ENCODE data around the gene EXOSC3. TPM values are rescaled to one million over a fixed set of nuclear protein-coding genes. Genes with fewer than 3 reads are reported as not detected.
"Not testable (repeated sequence)": the region's sequence is repeated elsewhere in the genome, so short reads cannot be mapped to it uniquely, and the experiment has no call there.

The EXOSC3 gene
- total RNA-seq, 1 experiment from 2014 or later: 81.0 TPM

- no peak overlapping the region for H3K27ac Mint-ChIP-seq
- no peaks in the 10 kb centered on the region for H3K4me1 Mint-ChIP-seq
- H3K79me1 ChIP-seq (ENCODE audit: insufficient read depth, low read depth, low read length, poor library complexity, severe bottlenecking): no peaks in the 10 kb centered on the region
- no peak overlapping the region for H3K14ac ChIP-seq (ENCODE audit: insufficient read depth, low read length)
- H3K27ac ChIP-seq (ENCODE audit: insufficient read length, low read depth, low read length): no peak overlapping the region
- no peak overlapping the region for H2AK5ac ChIP-seq (ENCODE audit: insufficient read length, low read length)
- no peaks in the 10 kb centered on the region for H3K4me1 ChIP-seq (ENCODE audit: insufficient read depth, low read length)
- no peak overlapping the region for H2BK12ac ChIP-seq (ENCODE audit: insufficient read length, low read depth, low read length)
- no CpG with 5 or more reads among the region's 5 CpGs for whole genome bisulfite sequencing (ENCODE audit: extremely low coverage, insufficient read length, low lambda C conversion rate)
- peaks cover 3 to 4% of the 10 kb centered on the region in 2 experiments; a peak in 2 of 5 replicates for H3K9me3 Mint-ChIP-seq
- H3K9me3 ChIP-seq (ENCODE audit: control insufficient read depth, low read depth, low read length): no peaks in the 10 kb centered on the region
- H3K27me3 ChIP-seq (ENCODE audit: insufficient read depth, low read length): no peaks in the 10 kb centered on the region
- no peak overlapping the region for H3K4me2 ChIP-seq (ENCODE audit: insufficient read depth, insufficient read length, low read length)
- no peak overlapping the region for H3K23ac ChIP-seq (ENCODE audit: insufficient read length, low read depth, low read length)
- no peak overlapping the region for H2BK120ac ChIP-seq (ENCODE audit: low read depth, low read length, poor library complexity, severe bottlenecking)
- H2BK5ac ChIP-seq (ENCODE audit: insufficient read length, low read length): no peak overlapping the region
- H3K4ac ChIP-seq (ENCODE audit: low read depth, low read length): no peak overlapping the region
- no peak overlapping the region for H3K4me3 Mint-ChIP-seq
- H4K20me1 ChIP-seq (ENCODE audit: control insufficient read depth, insufficient read depth, insufficient read length): no peaks in the 10 kb centered on the region
- no peak overlapping the region for H2BK20ac ChIP-seq (ENCODE audit: low read depth, low read length, poor library complexity, severe bottlenecking)
- H4K91ac ChIP-seq (ENCODE audit: insufficient read length, low read depth, low read length): no peak overlapping the region
- no peak for DNase-seq
- H3K27me3 Mint-ChIP-seq (ENCODE audit: low read depth): no peaks in the 10 kb centered on the region
- peaks cover 6 to 19% (median 13%) of the 10 kb centered on the region in 3 experiments for H3K36me3 Mint-ChIP-seq (ENCODE audit: insufficient read depth in 1 of 3, low read depth in 3 of 3)
- H3K56ac ChIP-seq (ENCODE audit: insufficient read length, low read depth, low read length): no peak overlapping the region
- H4K5ac ChIP-seq (ENCODE audit: insufficient read length, low read depth, low read length): no peak overlapping the region
- H2AFZ ChIP-seq (ENCODE audit: low read length): no peak overlapping the region
- H3K18ac ChIP-seq (ENCODE audit: insufficient read length, low read depth, low read length): no peak overlapping the region
- no peaks in the 10 kb centered on the region for H3K79me2 ChIP-seq (ENCODE audit: insufficient read depth, low read length)
- no peak overlapping the region for H4K8ac ChIP-seq (replicated peaks; ENCODE audit: insufficient read length, low read depth, low read length)
- no peak overlapping the region for H2BK15ac ChIP-seq (ENCODE audit: low read depth, low read length)
- no peak overlapping the region for H3K9ac ChIP-seq (ENCODE audit: extremely low read depth, insufficient read length, low read length)
- H3T11ph ChIP-seq (ENCODE audit: low read length): no peak overlapping the region
- no peaks in the 10 kb centered on the region for H3K23me2 ChIP-seq (ENCODE audit: insufficient read length, low read depth, low read length, poor library complexity, severe bottlenecking)
- TF ChIP-seq CTCF (conservative IDR thresholded peaks at IDR 0.05): no peak
These were observed 15.6 kb downstream of the EXOSC3 start for GRCh38 chr9:37769306-37769705.

GRCh38 chr9:37765263-37765662 lies 19.6 kb downstream of the EXOSC3 start:
- not testable (repeated sequence) for H3T11ph ChIP-seq (ENCODE audit: low read length); H3K4me1 ChIP-seq (ENCODE audit: insufficient read depth, low read length); DNase-seq; H2AFZ ChIP-seq (ENCODE audit: low read length); H3K23ac ChIP-seq (ENCODE audit: insufficient read length, low read depth, low read length); H3K18ac ChIP-seq (ENCODE audit: insufficient read length, low read depth, low read length); H3K14ac ChIP-seq (ENCODE audit: insufficient read depth, low read length); H3K27ac ChIP-seq (ENCODE audit: insufficient read length, low read depth, low read length); H3K56ac ChIP-seq (ENCODE audit: insufficient read length, low read depth, low read length); H3K4me1 Mint-ChIP-seq; H2BK5ac ChIP-seq (ENCODE audit: insufficient read length, low read length); H4K20me1 ChIP-seq (ENCODE audit: control insufficient read depth, insufficient read depth, insufficient read length); H4K91ac ChIP-seq (ENCODE audit: insufficient read length, low read depth, low read length); H3K23me2 ChIP-seq (ENCODE audit: insufficient read length, low read depth, low read length, poor library complexity, severe bottlenecking); H3K4ac ChIP-seq (ENCODE audit: low read depth, low read length); H2BK20ac ChIP-seq (ENCODE audit: low read depth, low read length, poor library complexity, severe bottlenecking); H3K9me3 ChIP-seq (ENCODE audit: control insufficient read depth, low read depth, low read length); H3K27me3 Mint-ChIP-seq (ENCODE audit: low read depth); H3K27me3 ChIP-seq (ENCODE audit: insufficient read depth, low read length); H3K79me1 ChIP-seq (ENCODE audit: insufficient read depth, low read depth, low read length, poor library complexity, severe bottlenecking); H3K27ac Mint-ChIP-seq; H3K4me3 Mint-ChIP-seq; H2BK12ac ChIP-seq (ENCODE audit: insufficient read length, low read depth, low read length); H4K8ac ChIP-seq (replicated peaks; ENCODE audit: insufficient read length, low read depth, low read length); H4K5ac ChIP-seq (ENCODE audit: insufficient read length, low read depth, low read length); H3K79me2 ChIP-seq (ENCODE audit: insufficient read depth, low read length); H3K9ac ChIP-seq (ENCODE audit: extremely low read depth, insufficient read length, low read length); H2BK120ac ChIP-seq (ENCODE audit: low read depth, low read length, poor library complexity, severe bottlenecking); H3K4me2 ChIP-seq (ENCODE audit: insufficient read depth, insufficient read length, low read length); H2AK5ac ChIP-seq (ENCODE audit: insufficient read length, low read length); H3K9me3 Mint-ChIP-seq; H2BK15ac ChIP-seq (ENCODE audit: low read depth, low read length)
- peaks cover 6 to 15% (median 12%) of the 10 kb centered on the region in 3 experiments; a peak in 6 of 7 replicates for H3K36me3 Mint-ChIP-seq (ENCODE audit: insufficient read depth in 1 of 3, low read depth in 3 of 3)
- WGBS (ENCODE audit: extremely low coverage, insufficient read length, low lambda C conversion rate): no CpG with 5 or more reads among the region's 6 CpGs
